ENCODE results near the gene DPT.

Gene DPT

GRCh38 chr1:168766568-168766967 lies 37.6 kb upstream of the DPT start:
- TF ChIP-seq CTCF (IDR thresholded peaks at IDR 0.05; ENCODE audit: low read depth, low read length), result no peak
- DNase-seq (ENCODE audit: extremely low read depth, low read depth), result no peak

- no peak for TF ChIP-seq CTCF (IDR thresholded peaks at IDR 0.05; ENCODE audit: low read depth, low read length)
Observed at GRCh38 chr1:168763031-168763430, 34.0 kb upstream of the DPT start.

GRCh38 chr1:168762473-168762872 lies 33.5 kb upstream of the DPT start:
- no peak for DNase-seq (ENCODE audit: extremely low read depth, low read depth)
- TF ChIP-seq CTCF (IDR thresholded peaks at IDR 0.05; ENCODE audit: low read depth, low read length), result no peak

More at GRCh38 chr1:168763031-168763430, 34.0 kb upstream of the DPT start:
- no peak for DNase-seq (ENCODE audit: extremely low read depth, low read depth)

- DNase-seq (ENCODE audit: extremely low read depth, low read depth), result no peak
- no peak for TF ChIP-seq CTCF (IDR thresholded peaks at IDR 0.05; ENCODE audit: low read depth, low read length)
Observed at GRCh38 chr1:168760781-168761180, 31.8 kb upstream of the DPT start.

GRCh38 chr1:168760241-168760640 lies 31.2 kb upstream of the DPT start:
- TF ChIP-seq CTCF (IDR thresholded peaks at IDR 0.05; ENCODE audit: low read depth, low read length), result no peak

GRCh38 chr1:168759077-168759476 lies 30.1 kb upstream of the DPT start:
- no peak for DNase-seq (ENCODE audit: extremely low read depth, low read depth)
- no peak for TF ChIP-seq CTCF (IDR thresholded peaks at IDR 0.05; ENCODE audit: low read depth, low read length)

More at GRCh38 chr1:168760241-168760640, 31.2 kb upstream of the DPT start:
- no peak for DNase-seq (ENCODE audit: extremely low read depth, low read depth)

GRCh38 chr1:168758503-168758902 lies 29.5 kb upstream of the DPT start:
- TF ChIP-seq CTCF (IDR thresholded peaks at IDR 0.05; ENCODE audit: low read depth, low read length), result no peak
- DNase-seq (ENCODE audit: extremely low read depth, low read depth), result no peak

All from AG09319 (cell line).